K562 (cell line): ENCODE results near the gene HLA-DOB. TPM values are rescaled to one million over a fixed set of nuclear protein-coding genes. Genes with fewer than 3 reads are reported as not detected.

ENCODE experiments used
- FIP1L1 ChIP-seq: fragments of 200-400 bp; formaldehyde crosslinking; IDR thresholded peaks from 2 replicates; pipeline ENCODE4 v1.6.1; 2018; ENCODE audit warnings: mild to moderate bottlenecking, low read depth, low read length; ENCODE audit not compliant: poor library complexity, severe bottlenecking
- FOXA3 ChIP-seq, 2 experiments: fragments of 450-650 bp in 1 of 2; sonication (generic) in 1 of 2; formaldehyde crosslinking; IDR thresholded peaks in 1 of 2; conservative IDR thresholded peaks in 1 of 2; 2 replicates each; pipeline versions ENCODE4 v1.4.0 to v1.8.0; 2020 to 2022; ENCODE audit warnings: mild to moderate bottlenecking in 2 of 2, missing genetic modification reagents in 1 of 2
- FOXK2 ChIP-seq, 2 experiments: fragments of 450-650 bp; IDR thresholded peaks in 1 of 2; conservative IDR thresholded peaks in 1 of 2; 2 replicates each; pipeline ENCODE4 v1.6.1; 2016; ENCODE audit warnings: low read depth in 2 of 2, mild to moderate bottlenecking in 1 of 2
- FOXP1 ChIP-seq: sonication (generic); formaldehyde crosslinking; IDR thresholded peaks from 2 replicates; pipeline ENCODE4 v1.8.0; 2022; ENCODE audit warnings: mild to moderate bottlenecking, missing genetic modification reagents
- HDAC8 ChIP-seq: fragments of 450-650 bp; IDR thresholded peaks from 2 replicates; pipeline ENCODE4 v1.6.1; 2016; ENCODE audit warnings: mild to moderate bottlenecking, missing genetic modification characterization, moderate library complexity, missing compliant biosample characterization
- JUNB ChIP-seq: fragments of 450-650 bp; formaldehyde crosslinking; conservative IDR thresholded peaks from 2 replicates; pipeline ENCODE4 v1.4.0; 2020; ENCODE audit warnings: mild to moderate bottlenecking
- MTA3 ChIP-seq: fragments of 450-650 bp; formaldehyde crosslinking; IDR thresholded peaks from 2 replicates; pipeline ENCODE4 v1.6.1; 2017; ENCODE audit warnings: mild to moderate bottlenecking, borderline replicate concordance
- PYGO2 ChIP-seq: fragments of 450-650 bp; IDR thresholded peaks from 2 replicates; pipeline ENCODE4 v1.6.1; 2016; ENCODE audit warnings: mild to moderate bottlenecking, missing genetic modification characterization, moderate library complexity, missing compliant biosample characterization
- SMAD2 ChIP-seq: fragments of 150-350 bp; IDR thresholded peaks from 2 replicates; pipeline ENCODE4 v1.6.1; 2014; ENCODE audit warnings: low read depth, mild to moderate bottlenecking, low read length
- STAT5A ChIP-seq: IDR thresholded peaks from 2 replicates; pipeline ENCODE4 v1.6.1; 2012; ENCODE audit warnings: low read length, inconsistent platforms, borderline replicate concordance
- TOE1 ChIP-seq, 2 experiments: fragments of 450-650 bp in 1 of 2; sonication (generic) in 1 of 2; formaldehyde crosslinking in 1 of 2; IDR thresholded peaks; 2 replicates each; pipeline versions ENCODE4 v1.7.1 to v1.8.0; 2016 to 2022; ENCODE audit warnings: borderline replicate concordance in 2 of 2, mild to moderate bottlenecking in 2 of 2, antibody characterized with exemption in 1 of 2, inconsistent platforms in 1 of 2, low read depth in 1 of 2, missing genetic modification reagents in 1 of 2, moderate library complexity in 1 of 2
- TRIM28 ChIP-seq: fragments of 450-650 bp; IDR thresholded peaks from 2 replicates; pipeline ENCODE4 v1.6.1; 2017
- U2AF2 ChIP-seq: fragments of 200-400 bp; formaldehyde crosslinking; optimal IDR thresholded peaks from 2 replicates; pipeline ENCODE3; 2017; ENCODE audit warnings: low read depth, mild to moderate bottlenecking, low read length
- ZNF408 ChIP-seq: fragments of 250-450 bp; sonication (Bioruptor Pico); IDR thresholded peaks from 2 replicates; pipeline ENCODE4 v1.4.0; 2020; ENCODE audit warnings: low read depth, mild to moderate bottlenecking, moderate library complexity
- ZNF431 ChIP-seq: sonication (generic); formaldehyde crosslinking; IDR thresholded peaks from 2 replicates; pipeline ENCODE4 v1.8.0; 2022; ENCODE audit warnings: mild to moderate bottlenecking, missing genetic modification reagents
- polyA plus RNA-seq, 8 experiments: library from polyadenylated mRNA; depleted of rRNA in 4 of 8; stranded (reverse) in 5 of 8; unstranded in 3 of 8; fragments of >200 nt; fragmentation: Nextera tagmentation in 2 of 8; fragmentation: Illumina TruSeq in 1 of 8; extraction: Ambion mirVana in 2 of 8; extraction: Trizol in 1 of 8; gene quantifications; 2 replicates each; pipeline versions ENCODE4 v1.2.1 to v1.2.3, GENCODE V29; 2011 to 2014; ENCODE audit warnings: inconsistent platforms in 1 of 8, missing spikeins in 1 of 8
- total RNA-seq, 7 experiments: library from RNA; depleted of rRNA in 6 of 7; stranded (reverse); fragments of >200 nt in 6 of 7; fragmentation: Illumina TruSeq in 2 of 7; extraction: Trizol in 2 of 7; gene quantifications; 2 replicates each; pipeline versions ENCODE4 v1.2.1 to v1.2.3, GENCODE V29; 2011 to 2021; ENCODE audit warnings: low replicate concordance in 1 of 7
- TF ChIP-seq, protein P1 (sequence below), 2 experiments: fragments of 450-650 bp in 1 of 2; sonication (generic) in 1 of 2; formaldehyde crosslinking in 1 of 2; IDR thresholded peaks in 1 of 2; conservative IDR thresholded peaks in 1 of 2; 2 replicates each; pipeline versions ENCODE4 v1.6.1 to v1.8.1; 2016 to 2023; ENCODE audit warnings: mild to moderate bottlenecking in 2 of 2, moderate library complexity in 2 of 2, inconsistent platforms in 1 of 2, missing genetic modification reagents in 1 of 2
- TF ChIP-seq, protein P2 (sequence below): sonication (generic); formaldehyde crosslinking; IDR thresholded peaks from 2 replicates; pipeline ENCODE4 v1.9.0; 2022; ENCODE audit warnings: mild to moderate bottlenecking, missing genetic modification reagents
- TF ChIP-seq, protein P3 (sequence below): fragments of 250-450 bp; sonication (Bioruptor Pico); IDR thresholded peaks from 2 replicates; pipeline ENCODE4 v1.4.0; 2020

The HLA-DOB gene
- total and polyA plus RNA-seq, 9 of the 15 experiments (the other 6 are each of a cell fraction or from before 2014, with no cell fraction given): 1.2 to 4.0 (median 2.5) TPM

DNA sequence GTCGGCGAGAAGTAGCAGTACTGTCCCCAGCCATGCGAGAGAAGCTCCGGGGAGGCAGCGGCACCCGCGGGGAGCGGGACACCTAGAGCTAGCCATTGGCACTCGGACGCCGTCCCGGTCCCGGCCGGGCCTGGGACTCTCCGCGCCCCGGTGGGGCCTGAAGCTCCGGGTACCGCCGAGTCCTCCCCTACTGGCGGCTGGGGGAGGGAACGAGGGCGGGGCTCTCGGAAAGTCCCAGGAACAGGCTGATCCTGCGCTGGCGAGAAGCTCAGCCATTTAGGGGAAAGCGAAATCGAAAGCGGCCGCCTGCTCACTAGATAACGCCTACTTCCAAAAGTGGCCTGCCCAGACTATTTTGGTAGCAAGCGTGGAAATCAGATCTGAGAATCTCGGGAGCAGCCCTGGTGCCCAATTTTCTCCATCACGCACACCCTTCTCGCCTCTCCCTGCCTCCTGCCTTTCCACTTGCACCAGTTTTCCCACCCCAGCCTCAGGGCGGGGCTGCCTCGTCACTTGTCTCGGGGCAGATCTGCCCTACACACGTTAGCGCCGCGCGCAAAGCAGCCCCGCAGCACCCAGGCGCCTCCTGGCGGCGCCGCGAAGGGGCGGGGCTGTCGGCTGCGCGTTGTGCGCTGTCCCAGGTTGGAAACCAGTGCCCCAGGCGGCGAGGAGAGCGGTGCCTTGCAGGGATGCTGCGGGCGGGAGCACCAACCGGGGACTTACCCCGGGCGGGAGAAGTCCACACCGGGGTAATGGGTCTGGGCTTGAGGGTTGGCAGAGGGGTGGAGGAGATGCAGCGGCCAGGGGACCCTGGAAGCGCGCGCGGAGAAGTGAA, 37.0 kb upstream of the HLA-DOB start, which contains the start of the genes PSMB9 and TAP1 (continued):
- TF ChIP-seq, protein P1, sequence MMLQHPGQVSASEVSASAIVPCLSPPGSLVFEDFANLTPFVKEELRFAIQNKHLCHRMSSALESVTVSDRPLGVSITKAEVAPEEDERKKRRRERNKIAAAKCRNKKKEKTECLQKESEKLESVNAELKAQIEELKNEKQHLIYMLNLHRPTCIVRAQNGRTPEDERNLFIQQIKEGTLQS (IDR thresholded peaks at IDR 0.05): no peak
- TF ChIP-seq, protein P1 (CRISPR knock-in tag; conservative IDR thresholded peaks at IDR 0.05): 0 out of 2 replicates have a peak, but pooled peaks have one; percentile 30
- no peak for TF ChIP-seq ZNF408 (CRISPR knock-in tag)
- TF ChIP-seq ZNF431 (CRISPR knock-in tag): peak; percentile 10
- TF ChIP-seq TRIM28: 0 out of 2 replicates have a peak, but pooled peaks have one; percentile 36
- no peak for TF ChIP-seq SMAD2
- peak; percentile 70 for TF ChIP-seq FIP1L1
- TF ChIP-seq U2AF2: no peak
- TF ChIP-seq JUNB (CRISPR knock-in tag): no peak
- TF ChIP-seq, protein P2, sequence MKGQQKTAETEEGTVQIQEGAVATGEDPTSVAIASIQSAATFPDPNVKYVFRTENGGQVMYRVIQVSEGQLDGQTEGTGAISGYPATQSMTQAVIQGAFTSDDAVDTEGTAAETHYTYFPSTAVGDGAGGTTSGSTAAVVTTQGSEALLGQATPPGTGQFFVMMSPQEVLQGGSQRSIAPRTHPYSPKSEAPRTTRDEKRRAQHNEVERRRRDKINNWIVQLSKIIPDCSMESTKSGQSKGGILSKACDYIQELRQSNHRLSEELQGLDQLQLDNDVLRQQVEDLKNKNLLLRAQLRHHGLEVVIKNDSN (CRISPR knock-in tag): no peak
- no peak for TF ChIP-seq STAT5A
- 0 out of 4 replicates have a peak, but pooled peaks of 1 of the 2 experiments have one; percentile 24 for TF ChIP-seq FOXA3 (CRISPR knock-in tag; conservative IDR thresholded peaks at IDR 0.05 in 1 of 2, IDR thresholded peaks at IDR 0.05 in 1 of 2)
- TF ChIP-seq TOE1 (IDR thresholded peaks at IDR 0.05; ENCODE audit: borderline replicate concordance): peak; percentile 48; the same call in 1 of the 2 replicates
- TF ChIP-seq TOE1 (CRISPR knock-in tag; IDR thresholded peaks at IDR 0.05; ENCODE audit: borderline replicate concordance, low read depth): 0 out of 2 replicates have a peak, but pooled peaks have one; percentile 10
- TF ChIP-seq, protein P3, sequence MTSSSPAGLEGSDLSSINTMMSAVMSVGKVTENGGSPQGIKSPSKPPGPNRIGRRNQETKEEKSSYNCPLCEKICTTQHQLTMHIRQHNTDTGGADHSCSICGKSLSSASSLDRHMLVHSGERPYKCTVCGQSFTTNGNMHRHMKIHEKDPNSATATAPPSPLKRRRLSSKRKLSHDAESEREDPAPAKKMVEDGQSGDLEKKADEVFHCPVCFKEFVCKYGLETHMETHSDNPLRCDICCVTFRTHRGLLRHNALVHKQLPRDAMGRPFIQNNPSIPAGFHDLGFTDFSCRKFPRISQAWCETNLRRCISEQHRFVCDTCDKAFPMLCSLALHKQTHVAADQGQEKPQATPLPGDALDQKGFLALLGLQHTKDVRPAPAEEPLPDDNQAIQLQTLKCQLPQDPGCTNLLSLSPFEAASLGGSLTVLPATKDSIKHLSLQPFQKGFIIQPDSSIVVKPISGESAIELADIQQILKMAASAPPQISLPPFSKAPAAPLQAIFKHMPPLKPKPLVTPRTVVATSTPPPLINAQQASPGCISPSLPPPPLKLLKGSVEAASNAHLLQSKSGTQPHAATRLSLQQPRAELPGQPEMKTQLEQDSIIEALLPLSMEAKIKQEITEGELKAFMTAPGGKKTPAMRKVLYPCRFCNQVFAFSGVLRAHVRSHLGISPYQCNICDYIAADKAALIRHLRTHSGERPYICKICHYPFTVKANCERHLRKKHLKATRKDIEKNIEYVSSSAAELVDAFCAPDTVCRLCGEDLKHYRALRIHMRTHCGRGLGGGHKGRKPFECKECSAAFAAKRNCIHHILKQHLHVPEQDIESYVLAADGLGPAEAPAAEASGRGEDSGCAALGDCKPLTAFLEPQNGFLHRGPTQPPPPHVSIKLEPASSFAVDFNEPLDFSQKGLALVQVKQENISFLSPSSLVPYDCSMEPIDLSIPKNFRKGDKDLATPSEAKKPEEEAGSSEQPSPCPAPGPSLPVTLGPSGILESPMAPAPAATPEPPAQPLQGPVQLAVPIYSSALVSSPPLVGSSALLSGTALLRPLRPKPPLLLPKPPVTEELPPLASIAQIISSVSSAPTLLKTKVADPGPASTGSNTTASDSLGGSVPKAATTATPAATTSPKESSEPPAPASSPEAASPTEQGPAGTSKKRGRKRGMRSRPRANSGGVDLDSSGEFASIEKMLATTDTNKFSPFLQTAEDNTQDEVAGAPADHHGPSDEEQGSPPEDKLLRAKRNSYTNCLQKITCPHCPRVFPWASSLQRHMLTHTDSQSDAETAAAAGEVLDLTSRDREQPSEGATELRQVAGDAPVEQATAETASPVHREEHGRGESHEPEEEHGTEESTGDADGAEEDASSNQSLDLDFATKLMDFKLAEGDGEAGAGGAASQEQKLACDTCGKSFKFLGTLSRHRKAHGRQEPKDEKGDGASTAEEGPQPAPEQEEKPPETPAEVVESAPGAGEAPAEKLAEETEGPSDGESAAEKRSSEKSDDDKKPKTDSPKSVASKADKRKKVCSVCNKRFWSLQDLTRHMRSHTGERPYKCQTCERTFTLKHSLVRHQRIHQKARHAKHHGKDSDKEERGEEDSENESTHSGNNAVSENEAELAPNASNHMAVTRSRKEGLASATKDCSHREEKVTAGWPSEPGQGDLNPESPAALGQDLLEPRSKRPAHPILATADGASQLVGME: 0 out of 2 replicates have a peak, but pooled peaks have one; percentile 50
- TF ChIP-seq FOXP1 (CRISPR knock-in tag): no peak
- TF ChIP-seq MTA3: peak; percentile 85
- TF ChIP-seq PYGO2 (tag): no peak
- TF ChIP-seq FOXK2 (conservative IDR thresholded peaks at IDR 0.05 in 1 of 2, IDR thresholded peaks at IDR 0.05 in 1 of 2; ENCODE audit: low read depth in 2 of 2): peak; percentile 46 to 50; a peak in 2 of 4 replicates
- no peak for TF ChIP-seq HDAC8 (tag)
